ENCODE measurements around the gene SLC24A4. TPM values are rescaled to one million over a fixed set of nuclear protein-coding genes. Genes with fewer than 3 reads are reported as not detected.
A peak's percentile ranks its signal among the peaks of the same experiment; 100 is the strongest.

The SLC24A4 gene
- total RNA-seq, 1 experiment from 2014 or later = not detected

GRCh38 chr14:92470811-92471210, 147.8 kb downstream of the SLC24A4 start:
- ChIA-PET POLR2A (ENCODE audit: unreplicated experiment) (interaction anchor here (0.7 kb wide), 1 partner anchor 131 kb away, joined by 3 read pairs; no protein-coding TSS in a partner anchor), CTCF (no interaction called here)
- intact Hi-C loops (cut with micrococcal nuclease) = no loop called here
- no peak overlapping the region for H3K9ac ChIP-seq (ENCODE audit: low read length)
- no peak overlapping the region for H3K4me3 ChIP-seq (ENCODE audit: low read length)
- peaks cover 25% of the 10 kb centered on the region for H3K4me1 ChIP-seq (ENCODE audit: insufficient read depth, low read length)
- H3K27ac ChIP-seq (ENCODE audit: low read length) = no peak overlapping the region
- ATAC-seq = no peak
- H3F3A ChIP-seq (ENCODE audit: low read length, unreplicated experiment) = no peaks in the 10 kb centered on the region
- H3K27me3 ChIP-seq (ENCODE audit: low read length) = no peaks in the 10 kb centered on the region
- no peaks in the 10 kb centered on the region for H4K20me1 ChIP-seq (ENCODE audit: low read length)
- H3K9me3 ChIP-seq (ENCODE audit: low read length) = no peaks in the 10 kb centered on the region
- H3K9me2 ChIP-seq (replicated peaks; ENCODE audit: low read length) = no peaks in the 10 kb centered on the region
- TF ChIP-seq CTCF (conservative IDR thresholded peaks at IDR 0.05; ENCODE audit: low read depth, low read length) (no peak), EZH2 (IDR thresholded peaks at IDR 0.05; ENCODE audit: low read length, unreplicated experiment) (no peak), EZH2phosphoT487 (IDR thresholded peaks at IDR 0.05; ENCODE audit: borderline replicate concordance, low read length) (no peak)
- no peaks in the 10 kb centered on the region for H3K79me2 ChIP-seq (ENCODE audit: low read length)
- no peak for DNase-seq
- no peak overlapping the region for H2AFZ ChIP-seq (ENCODE audit: low read length)
- no TSS peak for BruUV-seq (replicated peaks)
- 0 out of 2 replicates have a peak overlapping the region, but pooled peaks have one; percentile 18 for H3K4me2 ChIP-seq (ENCODE audit: low read length)
- H3K36me3 ChIP-seq (ENCODE audit: low read depth, low read length) = no peaks in the 10 kb centered on the region

- Histone ChIP-seq H3K9me3 (ENCODE audit: low read length) (no peaks in the 10 kb centered on the region), H3K9ac (ENCODE audit: low read length) (no peak overlapping the region), H3K4me3 (ENCODE audit: low read length) (no peak overlapping the region), H3K27me3 (ENCODE audit: low read length) (no peaks in the 10 kb centered on the region), H3K27ac (ENCODE audit: low read length) (no peak overlapping the region), H3K4me1 (ENCODE audit: insufficient read depth, low read length) (peaks cover 25% of the 10 kb centered on the region), H3K79me2 (ENCODE audit: low read length) (no peaks in the 10 kb centered on the region), H3K9me2 (replicated peaks; ENCODE audit: low read length) (no peaks in the 10 kb centered on the region), H3K36me3 (ENCODE audit: low read depth, low read length) (no peaks in the 10 kb centered on the region), H4K20me1 (ENCODE audit: low read length) (no peaks in the 10 kb centered on the region), H3K4me2 (ENCODE audit: low read length) (no peak overlapping the region), H2AFZ (ENCODE audit: low read length) (no peak overlapping the region), H3F3A (ENCODE audit: low read length, unreplicated experiment) (no peaks in the 10 kb centered on the region)
- intact Hi-C loops (cut with micrococcal nuclease) = no loop called here
- POLR2A ChIA-PET (ENCODE audit: unreplicated experiment) = no interaction called here
- DNase-seq (peak; percentile 80), ATAC-seq (peak; percentile 98)
- CTCF ChIA-PET = interaction anchor here (0.6 kb wide), 1 partner anchor 9 kb away, joined by 3 read pairs; no protein-coding TSS in a partner anchor
- TF ChIP-seq EZH2 (IDR thresholded peaks at IDR 0.05; ENCODE audit: low read length, unreplicated experiment) (no peak), CTCF (conservative IDR thresholded peaks at IDR 0.05; ENCODE audit: low read depth, low read length) (no peak)
- no TSS peak for BruUV-seq (replicated peaks)
Measured at GRCh38 chr14:92471919-92472318, 149.0 kb downstream of the SLC24A4 start.

GRCh38 chr14:92472860-92473259, 149.9 kb downstream of the SLC24A4 start:
- intact Hi-C loops (cut with micrococcal nuclease) = no loop called here
- DNase-seq = no peak
- no peaks in the 10 kb centered on the region for H3K9me3 ChIP-seq (ENCODE audit: low read length)
- H2AFZ ChIP-seq (ENCODE audit: low read length) = no peak overlapping the region
- H3K4me2 ChIP-seq (ENCODE audit: low read length) = no peak overlapping the region
- no peak for ATAC-seq
- peaks cover 25% of the 10 kb centered on the region for H3K4me1 ChIP-seq (ENCODE audit: insufficient read depth, low read length)
- ChIA-PET CTCF (no interaction called here), POLR2A (ENCODE audit: unreplicated experiment) (no interaction called here)
- H3K4me3 ChIP-seq (ENCODE audit: low read length) = no peak overlapping the region
- no peaks in the 10 kb centered on the region for H4K20me1 ChIP-seq (ENCODE audit: low read length)
- no peak overlapping the region for H3K27ac ChIP-seq (ENCODE audit: low read length)
- no peak for TF ChIP-seq EZH2 (IDR thresholded peaks at IDR 0.05; ENCODE audit: low read length, unreplicated experiment)
- no peak for TF ChIP-seq CTCF (conservative IDR thresholded peaks at IDR 0.05; ENCODE audit: low read depth, low read length)
- no peak for TF ChIP-seq EZH2phosphoT487 (IDR thresholded peaks at IDR 0.05; ENCODE audit: borderline replicate concordance, low read length)
- no TSS peak for BruUV-seq (replicated peaks)
- H3K9ac ChIP-seq (ENCODE audit: low read length) = no peak overlapping the region
- H3K27me3 ChIP-seq (ENCODE audit: low read length) = no peaks in the 10 kb centered on the region
- no peaks in the 10 kb centered on the region for H3K9me2 ChIP-seq (replicated peaks; ENCODE audit: low read length)
- H3K79me2 ChIP-seq (ENCODE audit: low read length) = no peaks in the 10 kb centered on the region
- H3K36me3 ChIP-seq (ENCODE audit: low read depth, low read length) = no peaks in the 10 kb centered on the region
- H3F3A ChIP-seq (ENCODE audit: low read length, unreplicated experiment) = no peaks in the 10 kb centered on the region
